Heart left ventricle (tissue), 13 donors: Measurements from ENCODE around the gene ORC3.

ENCODE experiments used
- CTCF ChIP-seq, 12 donors: fragments of 200-600 bp; sonication (generic) in 4 of 12; IDR thresholded peaks; one replicate each; pipeline versions ENCODE4 v1.5.0 to v1.8.0; 2018 to 2022; ENCODE audit warnings: antibody characterized with exemption in 12 of 12, mild to moderate bottlenecking in 5 of 12
- POLR2A ChIP-seq, 2 donors: fragments of 450-650 bp; IDR thresholded peaks; one replicate each; pipeline ENCODE4 v1.6.1; 2017; ENCODE audit warnings: antibody characterized with exemption in 2 of 2, mild to moderate bottlenecking in 2 of 2, moderate library complexity in 2 of 2
- donor health status: ischemic (EF 13 %, LVEDD 7.1; RV severe dilation, severe dysfunction).
- donor health status: DM: no; HTN: yes; CAD: no.
- donor health status: DM: no; HTN: no; CAD: no.
- donor health status: ischemic (EF 25% LVEDD 6.9; RV normal size, moderate dysfunction).
- donor health status: ischemic (EF 25% LVEDD 5.7; RV mildly dilated, moderate dysfunction).
- donor health status: ischemic (EF 35%, LVEDD 5.7; RV mildly dilated, moderate dysfunction).
- donor health status: nonischemic (EF 11% LVEDD 7.7; RV severe dilation, severe dysfunction).
- donor health status: DM: yes; HTN: yes; CAD: no.
- donor health status: PGD.
- donor health status: ischemic (EF 29% LVEDD 5.4; RV normal size, mild dysfunction).
- donor health status: nonischemic (EF 23%, LVEDD 6.1; RV moderate dilation, normal function).

- no peak for TF ChIP-seq CTCF (IDR thresholded peaks at IDR 0.05)
- TF ChIP-seq POLR2A (IDR thresholded peaks at IDR 0.05): no peak
Measured at GRCh38 chr6:87682310-87682709, 92.4 kb downstream of the ORC3 start.
